GM19099 (cell line): ENCODE measurements around the gene TRPM7.

Experiments used
- POLR2A ChIP-seq: IDR thresholded peaks from 3 replicates; pipeline ENCODE4 v1.6.1; 2011; ENCODE audit warnings: low read depth; ENCODE audit not compliant: insufficient read length; ENCODE audit errors: extremely low read depth

TRPM7 gene

GRCh38 chr15:50686469-50687301, at the start of gene TRPM7:
Gene TRPM7 (minus strand): TSS chr15:50686797. CDS start chr15:50686533, 264 bp downstream.
- TF ChIP-seq POLR2A = peak; percentile 92

DNA sequence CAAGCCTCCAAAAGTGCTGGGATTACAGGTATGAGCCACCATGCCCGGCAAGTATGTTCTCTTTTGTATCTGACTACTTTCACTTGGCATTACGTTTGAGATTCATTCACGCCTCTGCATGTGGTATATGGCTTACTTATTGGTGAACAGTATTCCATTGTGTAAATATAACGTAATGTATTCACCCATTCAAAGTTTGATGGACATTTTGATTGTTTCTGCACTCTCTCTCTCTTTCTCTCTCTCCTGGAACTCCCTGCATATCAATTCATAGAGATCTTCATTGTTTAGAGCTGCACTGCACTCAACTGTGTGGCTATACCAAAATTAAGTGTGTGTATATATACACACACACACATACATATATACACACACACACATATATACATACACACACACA, 48.6 kb upstream of the TRPM7 start:
- no peak for TF ChIP-seq POLR2A

GRCh38 chr15:50726315-50726714, 39.7 kb upstream of the TRPM7 start:
- TF ChIP-seq POLR2A = no peak

- TF ChIP-seq POLR2A = no peak
These were observed 32.1 kb upstream of the TRPM7 start for GRCh38 chr15:50718700-50719125.

DNA sequence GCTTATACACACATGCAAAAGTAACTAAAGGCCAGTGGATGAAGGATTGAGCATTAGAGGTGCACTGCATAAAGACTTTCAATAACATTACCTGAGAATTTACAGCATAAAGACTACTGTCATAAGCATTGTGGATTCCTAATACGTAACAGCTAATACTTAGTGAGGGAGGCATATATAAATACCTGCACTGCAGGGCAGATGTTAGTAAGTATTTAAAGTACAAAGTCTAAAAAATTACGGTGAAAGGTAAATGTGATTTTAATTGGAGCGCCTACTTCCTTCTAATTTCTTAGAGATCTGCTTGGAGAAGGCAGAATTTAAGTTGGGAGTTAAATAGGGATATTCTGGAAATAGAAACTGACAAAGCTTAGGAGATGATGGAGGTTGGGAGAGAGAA, 25.4 kb upstream of the TRPM7 start:
- no peak for TF ChIP-seq POLR2A

DNA sequence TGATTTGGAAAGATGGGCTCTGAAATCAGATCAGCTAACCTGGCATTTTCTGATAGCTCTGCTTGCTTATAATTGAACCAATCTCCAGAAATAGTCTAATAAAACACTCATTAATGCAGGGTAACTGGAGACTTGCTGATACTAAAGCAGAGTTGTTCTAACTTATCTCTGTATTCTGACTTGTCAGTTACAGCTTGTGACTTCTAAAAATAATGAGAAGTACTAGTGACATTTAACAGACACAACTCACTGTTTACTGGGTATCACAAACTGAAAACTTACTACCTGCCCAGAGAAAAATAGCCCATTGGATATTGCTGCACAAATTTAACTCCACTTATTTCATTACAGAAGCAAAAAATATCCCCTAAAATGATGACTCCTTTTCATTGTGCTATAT, 24.0 kb upstream of the TRPM7 start:
- TF ChIP-seq POLR2A = no peak

GRCh38 chr15:50707878-50708427, 21.4 kb upstream of the TRPM7 start:
- no peak for TF ChIP-seq POLR2A

GRCh38 chr15:50702762-50703334, 16.3 kb upstream of the TRPM7 start:
- no peak for TF ChIP-seq POLR2A

- TF ChIP-seq POLR2A = no peak
These were observed 11.5 kb upstream of the TRPM7 start for GRCh38 chr15:50698101-50698500.

DNA sequence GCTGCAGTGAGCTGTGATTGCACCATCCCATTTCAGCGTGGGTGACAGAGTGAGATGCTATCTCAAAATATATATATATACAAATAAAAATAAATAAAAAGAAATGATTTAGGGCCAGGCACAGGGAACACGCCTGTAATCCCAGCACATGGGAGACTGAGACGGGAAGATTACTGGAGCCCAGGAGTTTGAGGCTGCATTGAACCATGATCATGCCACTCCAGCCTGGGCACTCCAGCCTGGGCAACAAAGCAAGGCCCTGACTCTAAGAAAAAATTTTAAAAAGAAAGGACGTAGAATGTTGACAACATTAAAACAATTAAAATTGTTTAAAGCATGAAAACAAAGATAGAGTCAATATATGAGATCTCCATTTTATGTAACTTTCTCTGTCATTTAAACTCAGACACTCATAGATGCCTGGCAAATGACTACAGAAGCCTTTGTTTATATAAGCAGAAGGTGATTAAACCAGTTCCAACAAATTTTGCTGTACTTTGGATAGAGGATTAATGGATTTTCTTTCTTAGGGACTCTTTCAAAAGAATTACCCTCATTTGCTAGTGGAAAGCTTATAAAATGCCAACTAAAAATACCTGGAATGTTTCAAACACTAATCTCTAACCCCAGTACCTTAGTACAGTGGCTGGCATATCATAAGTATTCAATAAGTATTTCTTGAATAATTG, 10.7 kb upstream of the TRPM7 start:
- TF ChIP-seq POLR2A = no peak

GRCh38 chr15:50687302-50687902, 805 bp upstream of the TRPM7 start:
- no peak for TF ChIP-seq POLR2A

- TF ChIP-seq POLR2A = no peak
These were observed 575 bp downstream of the TRPM7 start for GRCh38 chr15:50685976-50686468.

GRCh38 chr15:50685191-50685975, 1.2 kb downstream of the TRPM7 start:
- TF ChIP-seq POLR2A = no peak

DNA sequence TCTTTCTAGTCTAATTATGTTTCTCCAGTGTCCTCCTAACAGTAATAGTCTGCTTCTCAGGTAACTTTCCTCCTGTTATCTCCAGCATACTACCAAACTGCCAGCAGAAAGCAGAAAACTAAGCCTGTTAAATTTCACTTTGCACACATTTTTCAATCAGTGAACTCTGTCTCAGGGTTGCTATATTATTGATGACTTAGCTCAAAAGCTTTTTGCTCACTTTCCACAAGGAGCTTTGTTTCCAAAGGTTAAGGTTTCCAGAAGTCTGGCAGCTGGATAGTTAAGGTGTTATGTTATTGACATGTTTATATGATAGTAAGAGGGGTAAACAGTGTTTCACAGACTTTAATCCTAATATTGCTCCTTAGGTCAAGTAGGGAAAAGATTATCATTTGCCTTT, 5.1 kb downstream of the TRPM7 start:
- no peak for TF ChIP-seq POLR2A
